Measurements from ENCODE around the gene CHIC2.
A peak's percentile ranks its signal among the peaks of the same experiment; 100 is the strongest.
"Not testable (repeated sequence)": the region's sequence is repeated elsewhere in the genome, so short reads cannot be mapped to it uniquely, and the experiment has no call there.

CHIC2 gene

GRCh38 chr4:54064317-54065111 is at the start of gene CHIC2:
Gene CHIC2 (minus strand): TSS chr4:54064605. CDS start chr4:54064300, 305 bp downstream.
- intact Hi-C loops (cut with DNase I) = no loop called here
- DNase-seq = peak; percentile 84 to 99 (median 92)

- DNase-seq; intact Hi-C loops (cut with DNase I): not testable (repeated sequence)
Measured at GRCh38 chr4:54113206-54113605, 48.8 kb upstream of the CHIC2 start.

- no peak for DNase-seq
- intact Hi-C loops (cut with DNase I) = no loop called here
Measured at GRCh38 chr4:54110019-54110416, 45.6 kb upstream of the CHIC2 start.

- intact Hi-C loops (cut with DNase I) = no loop called here
- peak in 1 of 10 donors; percentile 69 for DNase-seq
Measured at GRCh38 chr4:54109241-54110018, 45.0 kb upstream of the CHIC2 start.

GRCh38 chr4:54107951-54108748 is 43.7 kb upstream of the CHIC2 start:
- no peak for DNase-seq
- intact Hi-C loops (cut with DNase I) = no loop called here

GRCh38 chr4:54104907-54105306 is 40.5 kb upstream of the CHIC2 start:
- DNase-seq = no peak
- intact Hi-C loops (cut with DNase I) = no loop called here

- DNase-seq = no peak
- intact Hi-C loops (cut with DNase I) = no loop called here
Measured at GRCh38 chr4:54103190-54103574, 38.8 kb upstream of the CHIC2 start.

GRCh38 chr4:54102531-54103106 is 38.2 kb upstream of the CHIC2 start:
- intact Hi-C loops (cut with DNase I) = no loop called here
- no peak for DNase-seq

GRCh38 chr4:54101190-54102041 is 37.0 kb upstream of the CHIC2 start:
- DNase-seq = no peak
- intact Hi-C loops (cut with DNase I) = no loop called here

GRCh38 chr4:54100595-54101189 is 36.3 kb upstream of the CHIC2 start:
- DNase-seq = peak in 1 of 10 donors; percentile 80
- intact Hi-C loops (cut with DNase I) = no loop called here

- intact Hi-C loops (cut with DNase I) = loop anchor here (10.0 kb wide), 1 partner anchor 125 kb away; the partner anchor contains the start of gene PDGFRA
- DNase-seq = peak in 3 of 10 donors; percentile 73 to 88 (median 75)
Measured at GRCh38 chr4:54099748-54100574, 35.6 kb upstream of the CHIC2 start, which contains the start of gene GSX2. Gene GSX2 (plus strand): TSS chr4:54100163. CDS start chr4:54100345, 182 bp downstream.

GRCh38 chr4:54099287-54099747 is 34.9 kb upstream of the CHIC2 start:
- intact Hi-C loops (cut with DNase I) = loop anchor here (10.0 kb wide), 1 partner anchor 125 kb away; the partner anchor contains the start of gene PDGFRA
- DNase-seq = peak in 1 of 10 donors; percentile 80

GRCh38 chr4:54098375-54098774 is 34.0 kb upstream of the CHIC2 start:
- intact Hi-C loops (cut with DNase I) = loop anchor here (10.0 kb wide), 1 partner anchor 126 kb away; the partner anchor contains the start of gene PDGFRA
- no peak for DNase-seq

GRCh38 chr4:54097152-54097551 is 32.7 kb upstream of the CHIC2 start:
- intact Hi-C loops (cut with DNase I) = loop anchor here (10.0 kb wide), 1 partner anchor 128 kb away; the partner anchor contains the start of gene PDGFRA
- DNase-seq = no peak

GRCh38 chr4:54096295-54096962 is 32.0 kb upstream of the CHIC2 start:
- intact Hi-C loops (cut with DNase I) = loop anchor here (10.0 kb wide), 1 partner anchor 128 kb away; the partner anchor contains the start of gene PDGFRA
- no peak for DNase-seq

- DNase-seq = no peak
- intact Hi-C loops (cut with DNase I) = loop anchor here (10.0 kb wide), 1 partner anchor 130 kb away; the partner anchor contains the start of gene PDGFRA
Measured at GRCh38 chr4:54095110-54095825, 30.9 kb upstream of the CHIC2 start.
